WTC11 (cell line): ENCODE measurements around the gene NRXN3.

ENCODE experiments used
- CBFB ChIP-seq: sonication (generic); formaldehyde crosslinking; IDR thresholded peaks from 2 replicates; pipeline ENCODE4 v1.8.1; 2022; ENCODE audit warnings: mild to moderate bottlenecking, low read depth, missing genetic modification reagents
- CDX4 ChIP-seq: fragments of 250-450 bp; sonication (Bioruptor Pico); IDR thresholded peaks from 2 replicates; pipeline ENCODE4 v1.9.0; 2021; ENCODE audit warnings: moderate library complexity, mild to moderate bottlenecking, inconsistent platforms, borderline replicate concordance
- CREB1 ChIP-seq: sonication (generic); formaldehyde crosslinking; IDR thresholded peaks from 2 replicates; pipeline ENCODE4 v1.8.0; 2023; ENCODE audit warnings: mild to moderate bottlenecking, missing genetic modification reagents
- E2F1 ChIP-seq: sonication (generic); formaldehyde crosslinking; IDR thresholded peaks from 2 replicates; pipeline ENCODE4 v1.8.0; 2022; ENCODE audit warnings: mild to moderate bottlenecking, missing genetic modification reagents
- E2F5 ChIP-seq: sonication (generic); formaldehyde crosslinking; IDR thresholded peaks from 2 replicates; pipeline ENCODE4 v1.8.1; 2022; ENCODE audit warnings: mild to moderate bottlenecking, moderate library complexity, missing genetic modification reagents
- ESRRA ChIP-seq: sonication (generic); formaldehyde crosslinking; IDR thresholded peaks from 2 replicates; pipeline ENCODE4 v1.8.1; 2022; ENCODE audit warnings: mild to moderate bottlenecking, missing genetic modification reagents, borderline replicate concordance
- TCF7 ChIP-seq: sonication (generic); formaldehyde crosslinking; IDR thresholded peaks from 2 replicates; pipeline ENCODE4 v1.8.0; 2022; ENCODE audit warnings: mild to moderate bottlenecking, low read depth, missing genetic modification reagents, moderate library complexity
- TEAD4 ChIP-seq: sonication (generic); formaldehyde crosslinking; IDR thresholded peaks from 2 replicates; pipeline ENCODE4 v1.8.0; 2022; ENCODE audit warnings: mild to moderate bottlenecking, missing genetic modification reagents
- TF ChIP-seq, protein P1 (sequence below): fragments of 200-600 bp; IDR thresholded peaks from 2 replicates; pipeline ENCODE4 v1.8.0; 2022; ENCODE audit warnings: antibody characterized with exemption
- TF ChIP-seq, protein P2 (sequence below): sonication (generic); formaldehyde crosslinking; IDR thresholded peaks from 2 replicates; pipeline ENCODE4 v1.8.1; 2022; ENCODE audit warnings: low read depth, mild to moderate bottlenecking, moderate library complexity, missing genetic modification reagents, borderline replicate concordance
- TF ChIP-seq, protein P3 (sequence below): sonication (generic); formaldehyde crosslinking; IDR thresholded peaks from 2 replicates; pipeline ENCODE4 v1.8.1; 2023; ENCODE audit warnings: mild to moderate bottlenecking, missing genetic modification reagents, moderate library complexity
- TF ChIP-seq, protein P4 (sequence below): sonication (generic); formaldehyde crosslinking; IDR thresholded peaks from 2 replicates; pipeline ENCODE4 v1.8.1; 2023; ENCODE audit warnings: mild to moderate bottlenecking, moderate library complexity, missing genetic modification reagents

GRCh38 chr14:78367355-78367754, 197.2 kb downstream of the NRXN3 start:
- no peak for TF ChIP-seq ESRRA (CRISPR knock-in tag)
- TF ChIP-seq, protein P1, sequence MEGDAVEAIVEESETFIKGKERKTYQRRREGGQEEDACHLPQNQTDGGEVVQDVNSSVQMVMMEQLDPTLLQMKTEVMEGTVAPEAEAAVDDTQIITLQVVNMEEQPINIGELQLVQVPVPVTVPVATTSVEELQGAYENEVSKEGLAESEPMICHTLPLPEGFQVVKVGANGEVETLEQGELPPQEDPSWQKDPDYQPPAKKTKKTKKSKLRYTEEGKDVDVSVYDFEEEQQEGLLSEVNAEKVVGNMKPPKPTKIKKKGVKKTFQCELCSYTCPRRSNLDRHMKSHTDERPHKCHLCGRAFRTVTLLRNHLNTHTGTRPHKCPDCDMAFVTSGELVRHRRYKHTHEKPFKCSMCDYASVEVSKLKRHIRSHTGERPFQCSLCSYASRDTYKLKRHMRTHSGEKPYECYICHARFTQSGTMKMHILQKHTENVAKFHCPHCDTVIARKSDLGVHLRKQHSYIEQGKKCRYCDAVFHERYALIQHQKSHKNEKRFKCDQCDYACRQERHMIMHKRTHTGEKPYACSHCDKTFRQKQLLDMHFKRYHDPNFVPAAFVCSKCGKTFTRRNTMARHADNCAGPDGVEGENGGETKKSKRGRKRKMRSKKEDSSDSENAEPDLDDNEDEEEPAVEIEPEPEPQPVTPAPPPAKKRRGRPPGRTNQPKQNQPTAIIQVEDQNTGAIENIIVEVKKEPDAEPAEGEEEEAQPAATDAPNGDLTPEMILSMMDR: no peak
- no peak for TF ChIP-seq CREB1 (CRISPR knock-in tag)
- TF ChIP-seq CBFB (CRISPR knock-in tag): no peak
- TF ChIP-seq, protein P2, sequence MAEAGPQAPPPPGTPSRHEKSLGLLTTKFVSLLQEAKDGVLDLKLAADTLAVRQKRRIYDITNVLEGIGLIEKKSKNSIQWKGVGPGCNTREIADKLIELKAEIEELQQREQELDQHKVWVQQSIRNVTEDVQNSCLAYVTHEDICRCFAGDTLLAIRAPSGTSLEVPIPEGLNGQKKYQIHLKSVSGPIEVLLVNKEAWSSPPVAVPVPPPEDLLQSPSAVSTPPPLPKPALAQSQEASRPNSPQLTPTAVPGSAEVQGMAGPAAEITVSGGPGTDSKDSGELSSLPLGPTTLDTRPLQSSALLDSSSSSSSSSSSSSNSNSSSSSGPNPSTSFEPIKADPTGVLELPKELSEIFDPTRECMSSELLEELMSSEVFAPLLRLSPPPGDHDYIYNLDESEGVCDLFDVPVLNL (CRISPR knock-in tag): no peak
- no peak for TF ChIP-seq CDX4 (CRISPR knock-in tag)
- no peak for TF ChIP-seq TCF7 (CRISPR knock-in tag)
- TF ChIP-seq E2F1 (CRISPR knock-in tag): no peak
- TF ChIP-seq, protein P3, sequence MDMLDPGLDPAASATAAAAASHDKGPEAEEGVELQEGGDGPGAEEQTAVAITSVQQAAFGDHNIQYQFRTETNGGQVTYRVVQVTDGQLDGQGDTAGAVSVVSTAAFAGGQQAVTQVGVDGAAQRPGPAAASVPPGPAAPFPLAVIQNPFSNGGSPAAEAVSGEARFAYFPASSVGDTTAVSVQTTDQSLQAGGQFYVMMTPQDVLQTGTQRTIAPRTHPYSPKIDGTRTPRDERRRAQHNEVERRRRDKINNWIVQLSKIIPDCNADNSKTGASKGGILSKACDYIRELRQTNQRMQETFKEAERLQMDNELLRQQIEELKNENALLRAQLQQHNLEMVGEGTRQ (CRISPR knock-in tag): no peak
- TF ChIP-seq, protein P4, sequence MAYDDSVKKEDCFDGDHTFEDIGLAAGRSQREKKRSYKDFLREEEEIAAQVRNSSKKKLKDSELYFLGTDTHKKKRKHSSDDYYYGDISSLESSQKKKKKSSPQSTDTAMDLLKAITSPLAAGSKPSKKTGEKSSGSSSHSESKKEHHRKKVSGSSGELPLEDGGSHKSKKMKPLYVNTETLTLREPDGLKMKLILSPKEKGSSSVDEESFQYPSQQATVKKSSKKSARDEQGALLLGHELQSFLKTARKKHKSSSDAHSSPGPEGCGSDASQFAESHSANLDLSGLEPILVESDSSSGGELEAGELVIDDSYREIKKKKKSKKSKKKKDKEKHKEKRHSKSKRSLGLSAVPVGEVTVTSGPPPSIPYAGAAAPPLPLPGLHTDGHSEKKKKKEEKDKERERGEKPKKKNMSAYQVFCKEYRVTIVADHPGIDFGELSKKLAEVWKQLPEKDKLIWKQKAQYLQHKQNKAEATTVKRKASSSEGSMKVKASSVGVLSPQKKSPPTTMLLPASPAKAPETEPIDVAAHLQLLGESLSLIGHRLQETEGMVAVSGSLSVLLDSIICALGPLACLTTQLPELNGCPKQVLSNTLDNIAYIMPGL (CRISPR knock-in tag): no peak
- no peak for TF ChIP-seq TEAD4 (CRISPR knock-in tag)
- no peak for TF ChIP-seq E2F5
